Measurements from ENCODE around the gene MAP2K3. TPM values are rescaled to one million over a fixed set of nuclear protein-coding genes. Genes with fewer than 3 reads are reported as not detected.

Gene MAP2K3
- total RNA-seq, 4 donors from 2014 or later, result 23.3 to 42.4 (median 30.5) TPM

DNA sequence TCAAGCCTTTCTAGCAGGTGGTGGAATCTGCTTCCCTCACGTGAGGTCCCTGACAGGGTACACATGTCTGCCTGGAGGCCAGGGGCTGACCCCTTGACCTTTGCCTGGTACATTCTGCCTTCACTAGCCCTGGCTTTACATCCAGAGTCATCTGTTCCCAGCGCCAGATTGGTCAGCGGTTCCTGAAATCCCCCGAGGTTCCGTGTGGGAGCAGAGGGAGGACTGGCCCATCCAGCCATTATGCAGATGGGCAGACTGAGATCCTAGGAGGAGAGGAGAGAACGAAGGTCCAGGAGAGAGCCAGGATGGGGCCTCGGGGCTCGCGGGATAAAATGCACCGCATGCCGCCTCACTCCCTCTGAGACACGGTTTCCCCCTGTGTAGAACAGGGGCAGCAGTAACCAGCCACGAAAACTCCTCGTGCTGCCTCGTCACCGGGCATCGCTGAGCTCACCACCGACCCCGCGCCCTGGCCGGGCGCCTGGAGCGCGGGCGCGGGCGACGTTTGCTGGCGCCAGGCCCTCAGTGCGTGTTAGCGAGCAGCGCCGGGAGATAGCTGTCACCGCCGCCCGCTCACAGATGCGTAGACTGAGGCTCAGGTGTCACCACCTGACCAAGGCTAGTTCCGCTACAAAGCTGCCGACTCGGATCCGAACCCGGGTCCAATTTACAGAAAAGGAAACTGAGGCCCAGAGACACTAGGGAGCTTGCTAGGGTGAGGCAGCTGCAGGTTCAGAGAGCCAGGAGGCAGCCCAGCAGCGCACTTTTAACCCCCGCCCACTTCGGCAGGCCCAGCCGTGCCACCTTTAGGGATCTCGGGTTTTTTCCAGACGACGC, 811 bp upstream of the MAP2K3 start:
- Histone ChIP-seq H3K27ac (replicated peaks in 1 of 4) (peak overlapping the region; percentile 93 to 98 (median 96)), H3K4me3 (peak overlapping the region; percentile 82 to 93 (median 86)), H3K9me3 (no peaks in the 10 kb centered on the region), H3K4me1 (peaks cover 42 to 81% (median 74%) of the 10 kb centered on the region in 4 donors), H3K27me3 (no peaks in the 10 kb centered on the region), H3K36me3 (no peaks in the 10 kb centered on the region)
- TF ChIP-seq POLR2A (IDR thresholded peaks at IDR 0.05; ENCODE audit: low read depth), result no peak
- peak in 1 of 2 donors; percentile 55 for TF ChIP-seq POLR2AphosphoS5 (IDR thresholded peaks at IDR 0.05)
- TF ChIP-seq EP300 (IDR thresholded peaks at IDR 0.05), result no peak
- TF ChIP-seq, protein P1, sequence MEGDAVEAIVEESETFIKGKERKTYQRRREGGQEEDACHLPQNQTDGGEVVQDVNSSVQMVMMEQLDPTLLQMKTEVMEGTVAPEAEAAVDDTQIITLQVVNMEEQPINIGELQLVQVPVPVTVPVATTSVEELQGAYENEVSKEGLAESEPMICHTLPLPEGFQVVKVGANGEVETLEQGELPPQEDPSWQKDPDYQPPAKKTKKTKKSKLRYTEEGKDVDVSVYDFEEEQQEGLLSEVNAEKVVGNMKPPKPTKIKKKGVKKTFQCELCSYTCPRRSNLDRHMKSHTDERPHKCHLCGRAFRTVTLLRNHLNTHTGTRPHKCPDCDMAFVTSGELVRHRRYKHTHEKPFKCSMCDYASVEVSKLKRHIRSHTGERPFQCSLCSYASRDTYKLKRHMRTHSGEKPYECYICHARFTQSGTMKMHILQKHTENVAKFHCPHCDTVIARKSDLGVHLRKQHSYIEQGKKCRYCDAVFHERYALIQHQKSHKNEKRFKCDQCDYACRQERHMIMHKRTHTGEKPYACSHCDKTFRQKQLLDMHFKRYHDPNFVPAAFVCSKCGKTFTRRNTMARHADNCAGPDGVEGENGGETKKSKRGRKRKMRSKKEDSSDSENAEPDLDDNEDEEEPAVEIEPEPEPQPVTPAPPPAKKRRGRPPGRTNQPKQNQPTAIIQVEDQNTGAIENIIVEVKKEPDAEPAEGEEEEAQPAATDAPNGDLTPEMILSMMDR (IDR thresholded peaks at IDR 0.05), result no peak
- 34% methylated on average over 24 of the region's 49 CpGs for WGBS
- DNase-seq (ENCODE audit: extremely low spot score), result no peak
- intact Hi-C loops (cut with DNase I), result loop anchor here (5.0 kb wide), 2 partner anchors 34 to 241 kb away; partner anchors contain the start of gene USP22

DNA sequence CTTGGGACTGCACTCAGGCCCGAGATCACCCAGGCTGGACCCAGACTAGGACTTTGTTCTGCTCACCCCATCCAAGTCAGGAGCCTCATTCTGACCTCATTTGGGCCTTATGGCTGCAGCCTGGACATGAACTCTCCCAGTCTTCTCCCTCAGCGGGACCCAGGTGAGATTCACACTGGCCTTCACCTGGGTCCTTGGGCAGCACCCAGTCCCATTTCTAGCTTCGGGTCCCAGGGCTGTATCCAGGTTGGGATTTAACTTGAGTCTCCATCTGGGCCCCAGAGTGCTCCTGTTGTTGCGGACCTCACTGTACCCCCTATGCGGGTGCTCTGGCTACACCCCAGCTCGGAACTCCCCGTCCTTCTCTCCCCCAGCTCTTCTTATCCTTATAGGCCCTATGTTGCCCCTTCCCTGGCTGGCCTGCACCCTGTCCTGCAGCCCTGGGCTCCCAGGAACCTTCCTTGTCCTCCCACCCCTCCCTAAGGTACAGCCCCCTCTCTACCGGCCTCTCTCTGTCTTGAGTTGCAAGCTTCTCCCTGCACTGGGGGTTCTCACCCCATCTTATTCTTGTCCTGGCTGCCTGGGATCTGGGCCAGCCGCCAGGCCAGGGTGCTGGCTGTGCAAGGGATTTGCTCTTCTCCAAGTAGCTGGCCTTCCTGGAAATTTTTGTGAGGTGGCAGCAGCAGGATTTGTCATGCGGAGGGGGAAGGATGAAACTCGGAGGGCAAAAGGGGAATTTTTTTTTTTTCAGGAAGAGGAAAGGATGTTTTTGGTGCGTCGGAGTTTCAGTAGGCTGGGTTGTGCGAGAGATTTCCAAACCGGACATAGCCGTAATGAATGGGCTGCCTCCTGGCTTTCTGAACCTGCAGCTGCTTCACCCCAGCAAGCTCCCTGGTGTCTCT, 904 bp downstream of the MAP2K3 start:
- Histone ChIP-seq H3K27ac (replicated peaks in 1 of 4) (peak overlapping the region; percentile 93 to 98 (median 96)), H3K4me1 (peaks cover 57 to 81% (median 78%) of the 10 kb centered on the region in 4 donors), H3K27me3 (no peaks in the 10 kb centered on the region), H3K9me3 (no peaks in the 10 kb centered on the region), H3K4me3 (peak overlapping the region; percentile 82 to 93 (median 86)), H3K36me3 (no peaks in the 10 kb centered on the region)
- no peak for DNase-seq (ENCODE audit: extremely low spot score)
- intact Hi-C loops (cut with DNase I), result no loop called here
- 1% methylated on average over 15 of the region's 16 CpGs for WGBS
- TF ChIP-seq, protein P1 (IDR thresholded peaks at IDR 0.05), result peak in 1 of 3 experiments; percentile 10
- peak in 1 of 2 donors; percentile 15 for TF ChIP-seq POLR2AphosphoS5 (IDR thresholded peaks at IDR 0.05)
- TF ChIP-seq POLR2A (IDR thresholded peaks at IDR 0.05; ENCODE audit: low read depth), result no peak

DNA sequence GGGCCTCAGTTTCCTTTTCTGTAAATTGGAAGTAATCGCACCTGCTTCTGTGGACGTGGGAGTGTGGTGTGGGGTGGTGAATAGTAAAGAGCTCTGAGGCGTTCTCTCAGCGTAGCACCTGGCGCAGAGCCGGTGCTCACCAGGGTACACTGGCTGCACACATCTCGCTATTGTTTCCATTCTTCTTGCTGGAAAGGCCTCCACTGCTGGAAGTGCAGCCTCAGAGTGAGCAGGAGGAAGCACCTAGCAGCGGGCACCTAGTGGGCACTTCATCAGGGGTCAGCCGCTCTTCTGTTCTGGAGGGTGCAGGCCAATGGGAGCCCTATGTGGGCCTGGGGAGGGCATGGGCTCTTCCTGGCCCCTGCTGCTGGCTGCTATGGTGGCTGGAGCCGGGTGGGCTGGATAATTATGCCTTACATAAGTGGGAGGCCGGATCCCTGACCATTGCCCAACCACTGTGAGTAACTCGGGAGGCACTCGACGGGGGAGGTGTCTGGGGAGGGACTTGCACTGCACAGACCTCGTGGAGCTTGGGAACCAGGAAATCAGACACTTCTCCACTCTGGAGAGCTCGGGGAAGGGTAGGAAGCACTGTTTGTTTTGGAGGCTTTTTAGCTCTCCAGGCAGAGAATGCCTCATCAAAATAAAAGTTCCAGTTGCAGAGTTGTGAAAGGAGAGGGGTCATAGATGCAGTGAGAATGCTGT, 1.7 kb downstream of the MAP2K3 start:
- intact Hi-C loops (cut with DNase I), result no loop called here
- TF ChIP-seq POLR2A (IDR thresholded peaks at IDR 0.05; ENCODE audit: low read depth), result peak; percentile 80
- peak; percentile 90 to 93 for TF ChIP-seq POLR2AphosphoS5 (IDR thresholded peaks at IDR 0.05)
- TF ChIP-seq, protein P1 (IDR thresholded peaks at IDR 0.05), result no peak
- TF ChIP-seq EP300 (IDR thresholded peaks at IDR 0.05), result peak; percentile 21

DNA sequence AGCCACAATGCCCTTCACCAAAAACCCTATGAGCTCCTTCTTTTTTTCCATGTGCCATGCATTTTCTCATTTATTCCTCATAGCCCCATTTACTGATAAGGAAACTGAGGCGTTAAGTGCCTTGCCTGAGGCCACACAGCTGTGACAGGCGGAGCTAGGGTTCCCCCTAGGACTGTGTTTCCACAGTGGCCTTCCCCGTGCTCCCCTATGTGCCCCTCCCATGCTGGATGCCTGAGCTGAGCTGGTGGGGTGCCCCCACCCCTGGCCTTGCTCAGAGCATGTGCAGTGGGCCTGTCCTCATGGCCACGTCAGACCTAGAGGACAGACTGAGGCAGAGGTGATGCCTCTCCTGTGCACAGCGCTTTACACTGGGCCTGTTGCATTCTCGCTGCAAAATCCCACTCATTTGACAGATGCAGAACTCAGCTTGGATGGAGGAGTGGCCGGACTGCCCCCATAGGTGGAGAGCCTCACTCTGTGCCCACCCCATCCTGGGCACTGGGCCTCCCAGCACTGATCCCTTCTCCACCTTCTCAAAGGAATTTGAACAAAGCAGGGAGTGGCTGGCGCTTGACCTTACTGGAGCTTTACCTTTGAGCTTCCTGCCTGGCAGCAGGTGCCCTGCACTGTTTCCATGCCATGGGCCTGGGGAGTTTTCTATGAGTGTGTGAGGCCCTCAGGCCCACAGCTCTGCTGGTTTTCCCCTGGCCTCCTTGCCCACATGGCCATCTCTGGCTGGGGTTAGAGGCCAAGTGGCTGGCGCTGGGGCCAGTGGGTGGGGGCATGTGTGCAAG, 2.6 kb downstream of the MAP2K3 start:
- WGBS, result 51% methylated on average over 9 of the region's 9 CpGs
- TF ChIP-seq, protein P1 (IDR thresholded peaks at IDR 0.05), result no peak
- no peak for TF ChIP-seq EP300 (IDR thresholded peaks at IDR 0.05)
- TF ChIP-seq POLR2A (IDR thresholded peaks at IDR 0.05; ENCODE audit: low read depth), result no peak
- no peak for TF ChIP-seq POLR2AphosphoS5 (IDR thresholded peaks at IDR 0.05)
- peak overlapping the region; percentile 93 to 98 (median 96) for H3K27ac ChIP-seq (replicated peaks in 1 of 4)
- intact Hi-C loops (cut with DNase I), result no loop called here
- H3K27me3 ChIP-seq, result no peaks in the 10 kb centered on the region
- DNase-seq (ENCODE audit: extremely low spot score), result no peak
- H3K4me1 ChIP-seq, result peaks cover 62 to 85% (median 83%) of the 10 kb centered on the region in 4 donors
- H3K36me3 ChIP-seq, result peaks cover 0 to 6% (median 3%) of the 10 kb centered on the region in 4 donors
- H3K9me3 ChIP-seq, result no peaks in the 10 kb centered on the region
- peak overlapping the region; percentile 82 to 93 (median 86) for H3K4me3 ChIP-seq

More for the DNA sequence above, 1.7 kb downstream of the MAP2K3 start:
- Histone ChIP-seq H3K4me1 (peaks cover 62 to 88% (median 84%) of the 10 kb centered on the region in 4 donors), H3K9me3 (no peaks in the 10 kb centered on the region), H3K36me3 (no peaks in the 10 kb centered on the region), H3K27ac (replicated peaks in 1 of 4) (peak overlapping the region; percentile 93 to 98 (median 96)), H3K27me3 (no peaks in the 10 kb centered on the region), H3K4me3 (peak overlapping the region; percentile 82 to 93 (median 86))
- WGBS, result 7% methylated on average over 11 of the region's 16 CpGs
- peak; percentile 98 for DNase-seq (ENCODE audit: extremely low spot score)

Measured in esophagus muscularis mucosa (tissue), 4 donors.